ENCODE results near the gene CLPSL1.

The CLPSL1 gene

DNA sequence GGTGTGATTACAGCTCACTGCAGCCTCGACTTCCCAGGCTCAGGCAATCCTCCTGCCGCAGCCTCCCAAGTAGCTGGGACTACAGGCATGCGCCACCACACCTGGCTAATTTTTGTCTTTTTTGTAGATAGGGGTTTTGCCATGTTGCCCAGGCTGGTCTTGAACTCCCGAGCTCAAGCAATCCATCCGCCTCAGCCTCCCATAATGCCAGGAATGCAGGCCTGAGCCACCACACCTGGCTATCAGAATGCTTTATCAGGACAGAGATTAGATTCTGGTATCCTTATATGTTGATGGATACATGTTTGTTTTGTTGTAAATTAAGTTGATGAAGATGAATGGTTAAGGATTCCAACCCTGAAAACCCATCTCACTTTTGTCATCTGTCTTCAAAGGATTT is 48.5 kb downstream of the CLPSL1 start:
- no peak overlapping the region for H3K27ac Mint-ChIP-seq
- H3K36me3 Mint-ChIP-seq (ENCODE audit: low read depth) = peaks cover 9% of the 10 kb centered on the region
- no peaks in the 10 kb centered on the region for H3K9me3 Mint-ChIP-seq
- H3K27me3 Mint-ChIP-seq = no peaks in the 10 kb centered on the region
- H3K4me1 Mint-ChIP-seq (ENCODE audit: low read depth) = peaks cover 10% of the 10 kb centered on the region
- intact Hi-C loops (cut with micrococcal nuclease) = no loop called here
- H3K4me3 Mint-ChIP-seq = no peak overlapping the region

GRCh38 chr6:35831257-35832007 is 50.6 kb downstream of the CLPSL1 start:
- Mint-ChIP-seq H3K27me3 (no peaks in the 10 kb centered on the region), H3K4me1 (ENCODE audit: low read depth) (peaks cover 27% of the 10 kb centered on the region), H3K36me3 (ENCODE audit: low read depth) (peaks cover 19% of the 10 kb centered on the region), H3K9me3 (no peaks in the 10 kb centered on the region), H3K4me3 (no peak overlapping the region), H3K27ac (no peak overlapping the region)
- intact Hi-C loops (cut with micrococcal nuclease) = no loop called here

- intact Hi-C loops (cut with micrococcal nuclease) = no loop called here
- Mint-ChIP-seq H3K36me3 (ENCODE audit: low read depth) (peaks cover 30% of the 10 kb centered on the region), H3K27me3 (no peaks in the 10 kb centered on the region), H3K9me3 (no peaks in the 10 kb centered on the region), H3K27ac (no peak overlapping the region), H3K4me1 (ENCODE audit: low read depth) (peaks cover 27% of the 10 kb centered on the region), H3K4me3 (no peak overlapping the region)
Measured at GRCh38 chr6:35833536-35833935, 52.7 kb downstream of the CLPSL1 start.
